Common myeloid progenitor, CD34-positive (primary cell): ENCODE measurements around the gene DUSP5.
A peak's percentile ranks its signal among the peaks of the same experiment; 100 is the strongest.

Source experiments
- CTCF ChIA-PET: fragments of 350-600 bp; sonication (Branson Sonifier 250); formaldehyde crosslinking; loops from one replicate; lab custom pipeline; 2021; ENCODE audit warnings: antibody characterized with exemption; lab: Charles Lee
- POLR2A ChIA-PET: fragments of 350-600 bp; sonication (Branson Sonifier 250); formaldehyde crosslinking; loops from one replicate; lab custom pipeline; 2021; ENCODE audit warnings: antibody characterized with exemption; lab: Charles Lee
- DNase-seq, 3 donors: peaks; one replicate each; pipeline versions ENCODE4 v3.0.0 to v3.0.0-alpha.2; 2013
- H3K27ac ChIP-seq, 2 experiments: 1 replicate in 1 of 2; 2 replicates in 1 of 2; pipeline ENCODE4 v1.7.0; 2013; ENCODE audit warnings: inconsistent platforms in 2 of 2, low read length in 2 of 2, mild to moderate bottlenecking in 2 of 2, low read depth in 1 of 2, moderate library complexity in 1 of 2; ENCODE audit not compliant: severe bottlenecking in 2 of 2, insufficient read depth in 1 of 2, poor library complexity in 1 of 2
- H3K27me3 ChIP-seq, 5 experiments: replicated peaks in 2 of 5; 1 replicate in 3 of 5; 2 replicates in 2 of 5; pipeline versions ENCODE4 v1.6.1 to v1.7.0; 2013; ENCODE audit warnings: low read length in 4 of 5, mild to moderate bottlenecking in 2 of 5, moderate library complexity in 2 of 5, inconsistent platforms in 1 of 5; ENCODE audit not compliant: insufficient read depth in 5 of 5, control insufficient read depth in 4 of 5
- H3K36me3 ChIP-seq, 4 experiments: 1 replicate in 2 of 4; 2 replicates in 2 of 4; pipeline versions ENCODE4 v1.6.1 to v1.7.0; 2013; ENCODE audit warnings: low read length in 3 of 4, control low read depth in 1 of 4, mild to moderate bottlenecking in 1 of 4; ENCODE audit not compliant: control insufficient read depth in 4 of 4, insufficient read depth in 4 of 4
- H3K4me1 ChIP-seq, 4 experiments: 1 replicate in 3 of 4; 2 replicates in 1 of 4; pipeline versions ENCODE4 v1.6.1 to v1.7.1; 2013; ENCODE audit warnings: low read length in 3 of 4, mild to moderate bottlenecking in 3 of 4, control low read depth in 1 of 4, inconsistent platforms in 1 of 4, moderate library complexity in 1 of 4; ENCODE audit not compliant: control insufficient read depth in 4 of 4, insufficient read depth in 4 of 4; ENCODE audit errors: control extremely low read depth in 1 of 4
- H3K4me3 ChIP-seq, 7 experiments: 1 replicate in 4 of 7; 2 replicates in 3 of 7; pipeline versions ENCODE4 v1.5.1 to v1.7.0; 2013; ENCODE audit warnings: mild to moderate bottlenecking in 7 of 7, low read length in 6 of 7, moderate library complexity in 6 of 7, inconsistent platforms in 2 of 7, low read depth in 2 of 7, control low read depth in 1 of 7; ENCODE audit not compliant: insufficient read depth in 4 of 7, control insufficient read depth in 1 of 7; ENCODE audit errors: extremely low read depth in 1 of 7
- H3K9me3 ChIP-seq, 5 experiments: 1 replicate in 4 of 5; 2 replicates in 1 of 5; pipeline versions ENCODE4 v1.6.1 to v1.7.1; 2013; ENCODE audit warnings: low read length in 4 of 5, mild to moderate bottlenecking in 2 of 5, inconsistent platforms in 1 of 5, low read depth in 1 of 5, moderate library complexity in 1 of 5; ENCODE audit not compliant: control insufficient read depth in 4 of 5, insufficient read depth in 2 of 5; ENCODE audit errors: control extremely low read depth in 1 of 5
- WGBS: methylation state at CpG from one replicate; pipeline ENCODE4 v1.1.5; 2013; ENCODE audit not compliant: insufficient coverage; 5-methylcytosine and 5-hydroxymethylcytosine counted together

The DUSP5 gene

DNA sequence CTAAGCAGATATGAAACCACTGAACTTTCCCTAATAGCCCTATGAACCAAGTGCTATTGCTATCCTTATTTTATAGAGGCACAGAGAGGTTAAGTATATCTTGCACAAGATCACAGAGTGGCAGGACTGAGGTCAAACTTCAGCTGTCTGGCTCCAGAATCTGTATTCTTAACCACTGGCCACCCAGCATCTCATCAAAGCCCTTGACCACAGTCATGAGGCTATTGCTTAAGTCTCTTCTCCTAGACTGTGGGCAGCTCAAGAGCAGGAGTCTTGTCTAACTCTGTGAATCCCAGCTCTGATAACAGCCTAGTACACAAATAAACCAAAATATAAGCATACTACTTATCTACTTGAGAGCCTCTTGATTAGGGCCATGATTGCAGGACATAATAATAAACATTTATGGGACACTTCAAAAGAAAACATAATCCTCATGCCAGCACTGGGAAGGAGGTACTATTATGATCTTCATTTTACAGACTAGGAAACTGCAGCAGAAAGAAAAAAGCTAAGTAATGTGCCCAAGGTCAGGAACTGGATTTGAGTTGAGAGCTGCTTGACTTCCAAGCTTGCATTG is 47.3 kb downstream of the DUSP5 start:
- DNase-seq, result no peak
- ChIA-PET CTCF (interaction anchor here (0.6 to 4.1 kb wide), 12 partner anchors 14 to 248 kb away, joined by 3 to 64 read pairs (median 4); no protein-coding TSS in a partner anchor), POLR2A (interaction anchor here (0.6 kb wide), 1 partner anchor 334 kb away, joined by 3 read pairs; no protein-coding TSS in a partner anchor)
- H3K27me3 ChIP-seq, result no peaks in the 10 kb centered on the region
- H3K4me3 ChIP-seq, result no peak overlapping the region
- H3K36me3 ChIP-seq, result no peaks in the 10 kb centered on the region
- peaks cover 0 to 5% (median 0%) of the 10 kb centered on the region in 4 experiments for H3K4me1 ChIP-seq
- H3K9me3 ChIP-seq, result no peaks in the 10 kb centered on the region
- no peak overlapping the region for H3K27ac ChIP-seq

DNA sequence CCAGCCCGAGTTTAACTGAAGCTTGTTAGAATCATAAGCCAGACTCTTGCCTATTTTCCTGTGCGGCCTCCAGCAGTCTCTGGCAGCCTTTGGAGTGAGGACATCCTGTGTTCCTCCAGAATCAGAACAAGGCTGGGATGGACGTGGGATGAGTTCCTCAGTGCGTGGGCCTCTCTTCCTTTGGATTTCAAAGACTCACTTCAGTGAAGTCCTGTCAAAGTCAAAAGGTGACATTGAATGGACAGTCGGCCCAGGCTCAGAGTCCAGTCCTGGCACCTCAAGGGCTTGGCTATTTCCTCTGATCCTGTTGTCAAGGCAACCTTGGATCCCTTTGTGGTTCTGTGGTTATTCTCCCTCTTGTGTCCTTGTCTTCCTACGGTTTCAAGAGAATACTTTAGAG is 48.4 kb downstream of the DUSP5 start:
- ChIA-PET POLR2A (no interaction called here), CTCF (interaction anchor here (0.8 to 4.1 kb wide), 26 partner anchors 9 to 275 kb away, joined by 3 to 64 read pairs (median 4); no protein-coding TSS in a partner anchor)
- H3K27me3 ChIP-seq, result no peaks in the 10 kb centered on the region
- no peak for DNase-seq
- H3K9me3 ChIP-seq, result no peaks in the 10 kb centered on the region
- no peak overlapping the region for H3K27ac ChIP-seq
- H3K4me3 ChIP-seq, result no peak overlapping the region
- H3K36me3 ChIP-seq, result no peaks in the 10 kb centered on the region
- H3K4me1 ChIP-seq, result peaks cover 0 to 5% (median 0%) of the 10 kb centered on the region in 4 experiments
- 86% methylated on average over 6 of the region's 6 CpGs for WGBS

DNA sequence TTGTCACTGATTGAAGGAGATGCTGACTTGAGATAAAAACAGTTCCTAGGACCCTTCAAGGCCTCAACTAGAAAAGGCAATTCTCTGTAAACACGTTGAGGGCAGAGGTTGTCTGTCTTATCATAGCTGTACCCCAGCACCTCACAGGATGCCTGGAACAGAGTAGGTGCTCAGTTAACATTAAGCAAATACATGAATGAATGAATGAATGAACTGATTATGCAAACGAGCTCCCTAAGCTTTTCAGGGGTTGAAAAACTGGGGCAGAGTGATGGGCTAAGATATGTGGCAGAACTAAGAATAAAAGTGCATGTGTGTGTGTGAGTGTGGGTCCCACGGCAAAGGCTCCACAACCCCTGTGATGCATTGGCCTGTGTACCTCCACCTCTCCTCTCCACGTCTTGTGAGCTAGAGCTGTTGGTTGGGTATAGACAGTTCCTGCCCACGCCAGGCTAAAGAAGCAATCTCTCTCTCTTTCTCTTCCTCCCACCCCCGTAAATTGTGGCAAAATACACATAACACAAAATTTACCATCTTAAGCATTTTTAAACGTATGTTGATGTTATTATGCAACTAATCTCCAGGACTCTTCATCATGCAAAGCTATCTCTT is 48.9 kb downstream of the DUSP5 start:
- Histone ChIP-seq H3K36me3 (no peaks in the 10 kb centered on the region), H3K4me1 (peaks cover 0 to 5% (median 0%) of the 10 kb centered on the region in 4 experiments), H3K27ac (no peak overlapping the region), H3K9me3 (no peaks in the 10 kb centered on the region), H3K27me3 (no peaks in the 10 kb centered on the region), H3K4me3 (no peak overlapping the region)
- no peak for DNase-seq
- POLR2A ChIA-PET, result no interaction called here
- 88% methylated on average over 2 of the region's 7 CpGs for WGBS
- CTCF ChIA-PET, result interaction anchor here (0.7 to 4.1 kb wide), 34 partner anchors 9 to 276 kb away, joined by 3 to 64 read pairs (median 4); no protein-coding TSS in a partner anchor

DNA sequence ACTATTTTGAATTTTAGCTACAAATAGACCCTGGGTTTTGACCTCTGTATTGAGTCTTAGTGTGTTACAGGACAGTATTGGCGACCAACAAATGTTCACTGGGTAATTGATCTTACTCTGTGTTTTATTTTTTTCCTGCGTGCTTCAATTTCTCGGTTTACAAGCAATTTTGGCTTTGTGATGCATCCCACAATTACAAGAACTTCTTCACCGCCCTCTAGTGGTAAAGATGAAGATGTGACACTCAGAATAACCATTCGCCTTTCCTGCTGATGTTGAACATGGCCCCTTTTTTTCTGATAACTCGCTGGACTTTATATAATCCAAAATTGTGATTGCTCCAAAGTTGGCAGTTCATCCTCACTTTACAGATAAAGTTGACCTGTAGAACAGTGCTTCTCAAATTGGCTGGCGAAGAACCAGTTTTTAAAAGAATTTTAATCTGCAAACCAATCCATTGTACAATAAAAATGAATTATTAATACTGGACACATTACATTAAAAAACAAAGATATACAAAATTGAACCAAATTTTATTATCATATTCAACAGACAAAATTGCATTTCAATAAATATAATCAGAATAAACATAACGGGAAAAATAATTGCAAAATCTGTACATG is 49.5 kb downstream of the DUSP5 start:
- Histone ChIP-seq H3K4me3 (no peak overlapping the region), H3K27ac (no peak overlapping the region), H3K27me3 (no peaks in the 10 kb centered on the region), H3K36me3 (no peaks in the 10 kb centered on the region), H3K4me1 (peaks cover 0 to 5% (median 0%) of the 10 kb centered on the region in 4 experiments), H3K9me3 (no peaks in the 10 kb centered on the region)
- ChIA-PET POLR2A (no interaction called here), CTCF (interaction anchor here (0.7 to 4.1 kb wide), 37 partner anchors 10 to 277 kb away, joined by 3 to 64 read pairs (median 4); no protein-coding TSS in a partner anchor)
- 0% methylated on average over 1 of the region's 8 CpGs for WGBS
- DNase-seq, result peak; percentile 63 to 74 (median 72)

DNA sequence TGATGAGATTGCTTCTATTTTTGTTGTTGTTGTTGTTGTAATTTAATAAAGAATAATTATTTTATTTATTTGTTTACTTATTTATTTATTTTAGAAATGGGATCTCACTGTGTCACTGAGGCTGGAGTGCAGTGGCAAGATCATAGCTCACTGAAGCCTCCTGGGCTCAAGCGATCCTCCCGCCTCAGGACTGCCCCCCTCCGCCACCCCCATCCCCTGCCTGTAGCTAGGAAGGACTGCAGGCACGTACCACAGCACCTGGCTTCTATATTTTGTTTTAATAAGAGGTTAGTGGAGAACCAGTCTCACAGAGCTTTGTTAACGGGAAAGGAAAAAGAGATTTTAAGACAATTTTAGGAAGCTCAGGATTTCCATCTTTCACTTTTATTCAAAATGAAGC is 50.3 kb downstream of the DUSP5 start:
- POLR2A ChIA-PET, result interaction anchor here (0.6 kb wide), 1 partner anchor 535 kb away, joined by 6 read pairs; no protein-coding TSS in a partner anchor
- 77% methylated on average over 3 of the region's 5 CpGs for WGBS
- no peaks in the 10 kb centered on the region for H3K9me3 ChIP-seq
- H3K4me3 ChIP-seq, result no peak overlapping the region
- H3K36me3 ChIP-seq, result no peaks in the 10 kb centered on the region
- H3K27ac ChIP-seq, result no peak overlapping the region
- no peak for DNase-seq
- CTCF ChIA-PET, result interaction anchor here (1.0 to 5.3 kb wide), 15 partner anchors 8 to 242 kb away, joined by 3 to 31 read pairs (median 5); partner anchors contain the start of gene SMNDC1
- H3K4me1 ChIP-seq, result peaks cover 0 to 5% (median 0%) of the 10 kb centered on the region in 4 experiments
- no peaks in the 10 kb centered on the region for H3K27me3 ChIP-seq

DNA sequence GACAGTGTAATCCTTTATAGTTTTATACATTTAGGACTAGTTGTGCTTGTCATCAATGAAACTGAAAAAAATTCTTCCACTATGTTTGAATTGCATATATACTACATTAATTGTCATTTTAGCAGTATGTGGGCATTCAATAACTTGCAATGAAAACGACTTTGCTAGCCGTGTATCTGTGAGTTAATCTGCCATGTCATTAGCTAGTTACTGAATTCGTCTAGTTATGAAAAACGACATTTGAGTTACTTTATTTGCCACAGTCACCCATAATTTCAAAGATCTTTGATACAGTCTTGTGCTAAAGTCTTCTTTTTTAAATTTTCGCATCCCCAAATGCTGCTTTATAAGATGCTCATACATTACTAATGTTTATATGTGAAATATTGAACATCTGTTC is 51.5 kb downstream of the DUSP5 start:
- H3K27me3 ChIP-seq, result no peaks in the 10 kb centered on the region
- no peak for DNase-seq
- H3K4me3 ChIP-seq, result no peak overlapping the region
- peaks cover 0 to 5% (median 0%) of the 10 kb centered on the region in 4 experiments for H3K4me1 ChIP-seq
- ChIA-PET POLR2A (no interaction called here), CTCF (interaction anchor here (0.6 to 5.3 kb wide), 9 partner anchors 9 to 243 kb away, joined by 3 to 31 read pairs (median 5); partner anchors contain the start of gene SMNDC1)
- no peaks in the 10 kb centered on the region for H3K9me3 ChIP-seq
- H3K27ac ChIP-seq, result no peak overlapping the region
- H3K36me3 ChIP-seq, result no peaks in the 10 kb centered on the region
- WGBS, result 80% methylated on average over 2 of the region's 5 CpGs
